Measurements from ENCODE around the gene ZSCAN2.

DNA sequence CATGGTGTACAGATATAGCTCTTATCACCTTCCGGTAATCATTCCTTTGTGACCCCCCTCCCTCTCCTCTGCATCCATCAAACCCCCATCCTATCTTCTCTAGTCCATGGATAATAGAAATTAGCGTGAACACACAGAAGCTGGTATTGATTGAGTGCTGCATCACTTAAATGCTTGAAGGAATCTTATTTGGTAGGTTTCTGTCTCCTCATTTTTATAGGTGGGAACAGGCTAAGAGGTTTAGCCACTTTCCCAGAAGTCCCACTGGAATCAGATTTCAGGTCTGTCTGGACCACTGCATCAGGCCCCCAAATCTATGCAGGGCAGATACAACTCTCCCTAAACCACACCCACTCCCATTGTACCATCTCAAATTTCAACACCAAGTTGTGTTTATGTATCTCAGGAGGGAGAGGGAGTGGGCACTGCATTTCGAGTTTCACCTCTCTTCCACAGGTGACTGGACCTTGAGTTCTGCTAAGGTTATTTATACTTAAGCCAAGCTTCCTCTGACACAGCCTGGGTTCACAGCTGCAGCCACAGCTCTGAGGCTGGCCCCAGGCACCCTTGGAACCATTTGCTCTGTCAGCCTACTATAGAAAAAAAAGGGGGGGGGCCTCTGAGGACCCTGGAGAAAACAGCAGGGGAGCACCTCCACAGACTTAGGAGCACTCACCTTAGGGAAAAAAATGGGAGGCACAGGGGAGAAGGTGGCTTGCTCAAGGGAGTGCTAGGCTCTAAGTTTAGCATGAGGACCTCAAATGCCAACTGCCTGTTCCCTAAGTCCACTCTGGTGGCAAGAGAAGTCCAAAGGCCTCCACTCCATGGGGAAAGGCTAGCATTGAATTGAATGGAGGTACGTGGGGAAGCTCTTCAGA is 59.3 kb downstream of the ZSCAN2 start:
- TF ChIP-seq BRCA1 (IDR thresholded peaks at IDR 0.05; ENCODE audit: low read depth, low read length) (no peak), EZH2 (IDR thresholded peaks at IDR 0.05; ENCODE audit: low read depth, low read length, severe bottlenecking) (no peak), GABPA (IDR thresholded peaks at IDR 0.05; ENCODE audit: borderline replicate concordance, insufficient read depth, low read length) (no peak), RAD21 (IDR thresholded peaks at IDR 0.05 in 1 of 2, conservative IDR thresholded peaks at IDR 0.05 in 1 of 2; ENCODE audit: low read depth in 2 of 2, low read length in 2 of 2) (no peak), CHD1 (IDR thresholded peaks at IDR 0.05; ENCODE audit: low read depth, low read length) (no peak), JUND (IDR thresholded peaks at IDR 0.05; ENCODE audit: low read length) (no peak)

Data from H1 (cell line).